Heart right ventricle (tissue), 12 donors: ENCODE results near the gene SH3GL3. TPM values are rescaled to one million over a fixed set of nuclear protein-coding genes. Genes with fewer than 3 reads are reported as not detected.

Experiments used
- polyA plus RNA-seq, 2 donors: library from polyadenylated mRNA; stranded (reverse); fragments of 200-250 nt; gene quantifications; one replicate each; pipeline ENCODE4 v1.2.3, GENCODE V29; 2013
- total RNA-seq, 10 donors: library from RNA; stranded (reverse); fragmentation: NEBNext Ultra II Directional in 3 of 10; extraction: Animal tissue kit (Norgen Biotek cat#: 25700) in 3 of 10; gene quantifications; one replicate each; pipeline versions ENCODE4 v1.2.1 to v1.2.4, GENCODE V29; 2021 to 2023
- donor health status: ischemic (EF 13 %, LVEDD 7.1; RV severe dilation, severe dysfunction).
- donor health status: healthy with polysubstance abuse.
- donor health status: DM: no; HTN: yes; CAD: no.
- donor health status: DM: no; HTN: no; CAD: no.
- donor health status: ischemic (EF 25% LVEDD 6.9; RV normal size, moderate dysfunction).
- donor health status: ischemic (EF 25% LVEDD 5.7; RV mildly dilated, moderate dysfunction).
- donor health status: healthy.
- donor health status: nonischemic (EF 11% LVEDD 7.7; RV severe dilation, severe dysfunction).
- donor health status: DM: yes; HTN: yes; CAD: no.
- donor health status: PGD.
- donor health status: ischemic (EF 29% LVEDD 5.4; RV normal size, mild dysfunction).
- donor health status: nonischemic (EF 23%, LVEDD 6.1; RV moderate dilation, normal function).

Gene SH3GL3
- total and polyA plus RNA-seq, 12 donors: 0.13 to 0.17 TPM; not detected in 10

Other genes with a start within 250 kb of the SH3GL3 start
- 10 to 100 TPM; 25.5 to 43.2 (median 39.0) TPM for gene HDGFL3, start 239.5 kb upstream of the SH3GL3 start, total RNA-seq
- gene HDGFL3, start 239.5 kb upstream of the SH3GL3 start, polyA plus RNA-seq: 10 to 100 TPM in 1 of 2 donors, 1 to 10 TPM in 1; 9.3 to 14.0 TPM
- under 1 TPM in 9 of 10 donors, not detected in 1; 0.06 to 0.71 (median 0.22) TPM for gene BNC1, start 162.7 kb upstream of the SH3GL3 start, total RNA-seq
- under 1 TPM; 0.07 to 0.15 TPM for gene BNC1, start 162.7 kb upstream of the SH3GL3 start, polyA plus RNA-seq
- gene ADAMTSL3, start 206.8 kb downstream of the SH3GL3 start, total RNA-seq: 10 to 100 TPM in 7 of 10 donors, 1 to 10 TPM in 3; 4.3 to 15.4 (median 11.3) TPM
- gene ADAMTSL3, start 206.8 kb downstream of the SH3GL3 start, polyA plus RNA-seq: 1 to 10 TPM; 1.6 to 1.9 TPM